CD14-positive monocyte (primary cell): Measurements from ENCODE around the gene KLK3. TPM values are rescaled to one million over a fixed set of nuclear protein-coding genes. Genes with fewer than 3 reads are reported as not detected.

Experiments
- DNase-seq, 3 donors: peaks; one replicate each; pipeline ENCODE4 v3.0.0-alpha.2; 2011 to 2022
- H2AFZ ChIP-seq: 2 replicates; pipeline ENCODE4 v1.6.0; 2012; ENCODE audit warnings: mild to moderate bottlenecking, low read depth, low read length, inconsistent platforms; ENCODE audit not compliant: insufficient read depth, poor library complexity, severe bottlenecking
- H3K27ac ChIP-seq, 2 donors: 1 replicate in 1 of 2; 2 replicates in 1 of 2; pipeline ENCODE4 v1.5.1; 2012 to 2013; ENCODE audit warnings: low read length in 2 of 2, control low read depth in 1 of 2, inconsistent platforms in 1 of 2, low read depth in 1 of 2, mild to moderate bottlenecking in 1 of 2
- H3K27me3 ChIP-seq, 2 donors: one replicate each; pipeline versions ENCODE4 v1.6.0 to v1.6.1; 2011 to 2013; ENCODE audit warnings: low read length in 2 of 2; ENCODE audit not compliant: control insufficient read depth in 2 of 2, insufficient read depth in 2 of 2
- H3K36me3 ChIP-seq, 2 donors: replicated peaks in 1 of 2; 1 replicate in 1 of 2; 2 replicates in 1 of 2; pipeline versions ENCODE4 v1.5.1 to v1.6.1; 2012 to 2013; ENCODE audit warnings: low read length in 2 of 2, control low read depth in 1 of 2, inconsistent platforms in 1 of 2, mild to moderate bottlenecking in 1 of 2; ENCODE audit not compliant: insufficient read depth in 2 of 2, control insufficient read depth in 1 of 2
- H3K4me1 ChIP-seq, 2 donors: 1 replicate in 1 of 2; 2 replicates in 1 of 2; pipeline versions ENCODE4 v1.5.1 to v1.6.1; 2012 to 2013; ENCODE audit warnings: low read length in 2 of 2, control low read depth in 1 of 2, inconsistent platforms in 1 of 2, mild to moderate bottlenecking in 1 of 2, moderate library complexity in 1 of 2; ENCODE audit not compliant: insufficient read depth in 2 of 2, control insufficient read depth in 1 of 2
- H3K4me2 ChIP-seq: replicated peaks from 2 replicates; pipeline ENCODE3; 2012; ENCODE audit warnings: low read length, moderate library complexity, mild to moderate bottlenecking; ENCODE audit not compliant: poor library complexity, severe bottlenecking; ENCODE audit errors: extremely low read depth
- H3K4me3 ChIP-seq, 3 experiments: fragments of 200-600 bp in 1 of 3; sonication (generic) in 1 of 3; replicated peaks in 1 of 3; 1 replicate in 2 of 3; 2 replicates in 1 of 3; pipeline ENCODE4 v1.5.1; 2011 to 2013; ENCODE audit warnings: low read length in 3 of 3, mild to moderate bottlenecking in 3 of 3, control low read depth in 2 of 3, low read depth in 2 of 3, inconsistent platforms in 1 of 3, moderate library complexity in 1 of 3
- H3K79me2 ChIP-seq: 2 replicates; pipeline ENCODE4 v1.6.0; 2012; ENCODE audit warnings: mild to moderate bottlenecking, control low read depth, inconsistent platforms, low read length, moderate library complexity; ENCODE audit not compliant: insufficient read depth
- H3K9ac ChIP-seq: 2 replicates; pipeline ENCODE4 v1.6.0; 2017; ENCODE audit warnings: low read length, mild to moderate bottlenecking; ENCODE audit not compliant: insufficient read depth, poor library complexity, severe bottlenecking
- H3K9me3 ChIP-seq, 2 donors: replicated peaks in 1 of 2; 1 replicate in 1 of 2; 2 replicates in 1 of 2; pipeline versions ENCODE4 v1.5.1 to v1.6.1; 2012 to 2013; ENCODE audit warnings: low read length in 2 of 2, control low read depth in 1 of 2; ENCODE audit not compliant: control insufficient read depth in 1 of 2, insufficient read depth in 1 of 2
- H4K20me1 ChIP-seq: 2 replicates; pipeline ENCODE4 v1.6.0; 2012; ENCODE audit warnings: mild to moderate bottlenecking, low read length, control low read depth, moderate library complexity; ENCODE audit not compliant: insufficient read depth
- H3K27ac Mint-ChIP-seq, 7 donors: one replicate each; pipeline ENCODE4 v1.8.0; 2020; ENCODE audit warnings: mild to moderate bottlenecking in 7 of 7, mixed read lengths in 7 of 7, moderate library complexity in 6 of 7, inconsistent platforms in 2 of 7
- H3K27me3 Mint-ChIP-seq, 3 donors: one replicate each; pipeline ENCODE4 v1.8.0; 2021 to 2022; ENCODE audit warnings: low read depth in 3 of 3, mild to moderate bottlenecking in 3 of 3, mixed read lengths in 3 of 3, moderate library complexity in 3 of 3, inconsistent platforms in 1 of 3
- H3K36me3 Mint-ChIP-seq, 2 donors: one replicate each; pipeline ENCODE4 v1.8.0; 2020; ENCODE audit warnings: mixed read lengths in 2 of 2, inconsistent platforms in 1 of 2, mild to moderate bottlenecking in 1 of 2
- H3K4me1 Mint-ChIP-seq: one replicate; pipeline ENCODE4 v1.8.0; 2020; ENCODE audit warnings: mild to moderate bottlenecking, mixed read lengths
- H3K4me3 Mint-ChIP-seq, 2 donors: one replicate each; pipeline ENCODE4 v1.8.0; 2020; ENCODE audit warnings: mild to moderate bottlenecking in 2 of 2, mixed read lengths in 2 of 2, moderate library complexity in 1 of 2
- H3K9me3 Mint-ChIP-seq, 7 donors: one replicate each; pipeline ENCODE4 v1.8.0; 2020 to 2022; ENCODE audit warnings: mixed read lengths in 7 of 7, mild to moderate bottlenecking in 6 of 7, moderate library complexity in 6 of 7, inconsistent platforms in 2 of 7
- CTCF ChIP-seq: fragments of 200-600 bp; IDR thresholded peaks from one replicate; pipeline ENCODE4 v1.8.0; 2022; ENCODE audit warnings: antibody characterized with exemption, mild to moderate bottlenecking
- WGBS: methylation state at CpG from one replicate; pipeline ENCODE4 v1.1.5; 2013; ENCODE audit warnings: missing lambda C conversion rate; ENCODE audit not compliant: insufficient coverage; 5-methylcytosine and 5-hydroxymethylcytosine counted together
- intact Hi-C, 2 donors: fragments of 100-400 bp; cut with micrococcal nuclease; formaldehyde crosslinking; loops; one replicate each; pipeline versions ENCODE4 v1.15.0 to v1.15.1; 2023
- polyA plus RNA-seq, 3 donors: library from polyadenylated mRNA; depleted of rRNA in 1 of 3; unstranded in 2 of 3; stranded (reverse) in 1 of 3; fragments of 300-500 nt in 2 of 3; fragments of >200 nt in 1 of 3; fragmentation: Illumina TruSeq in 2 of 3; gene quantifications; 1 replicate in 2 of 3; 2 replicates in 1 of 3; pipeline ENCODE4 v1.2.3, GENCODE V29; 2012 to 2021

KLK3 gene
- polyA plus RNA-seq, 3 donors = not detected

- Histone ChIP-seq H3K4me1 (no peaks in the 10 kb centered on the region), H3K27me3 (no peaks in the 10 kb centered on the region), H3K4me2 (no peak overlapping the region), H3K27ac (no peak overlapping the region), H2AFZ (no peak overlapping the region), H4K20me1 (no peaks in the 10 kb centered on the region), H3K79me2 (no peaks in the 10 kb centered on the region), H3K9me3 (no peaks in the 10 kb centered on the region), H3K4me3 (no peak overlapping the region), H3K36me3 (no peaks in the 10 kb centered on the region), H3K9ac (no peak overlapping the region)
- H3K27ac Mint-ChIP-seq = no peak overlapping the region
- H3K36me3 Mint-ChIP-seq = no peaks in the 10 kb centered on the region
- intact Hi-C loops = no loop called here
- no peak overlapping the region for H3K4me3 Mint-ChIP-seq
- H3K27me3 Mint-ChIP-seq = peaks cover 16 to 36% (median 17%) of the 10 kb centered on the region in 3 donors
- peaks cover 4 to 12% (median 6%) of the 10 kb centered on the region in 7 donors for H3K9me3 Mint-ChIP-seq
- H3K4me1 Mint-ChIP-seq = no peaks in the 10 kb centered on the region
- TF ChIP-seq CTCF = no peak
- DNase-seq = no peak
- WGBS = no CpG with 5 or more reads among the region's 2 CpGs
Observed at GRCh38 chr19:50843205-50843604, 11.5 kb upstream of the KLK3 start.

- intact Hi-C loops = no loop called here
- H3K4me1 Mint-ChIP-seq = no peaks in the 10 kb centered on the region
- no peak overlapping the region for H3K4me2 ChIP-seq
Observed at GRCh38 chr19:50843701-50844221, 11.0 kb upstream of the KLK3 start.

More at GRCh38 chr19:50843701-50844221, 11.0 kb upstream of the KLK3 start:
- no peaks in the 10 kb centered on the region for H3K36me3 ChIP-seq
- Mint-ChIP-seq H3K4me3 (no peak overlapping the region), H3K9me3 (peaks cover 4 to 12% (median 6%) of the 10 kb centered on the region in 7 donors), H3K27me3 (peaks cover 13 to 36% (median 16%) of the 10 kb centered on the region in 3 donors), H3K27ac (no peak overlapping the region), H3K36me3 (no peaks in the 10 kb centered on the region)
- no peaks in the 10 kb centered on the region for H4K20me1 ChIP-seq
- H3K9me3 ChIP-seq = no peaks in the 10 kb centered on the region
- H3K27ac ChIP-seq = no peak overlapping the region
- WGBS = 89% methylated on average over 7 of the region's 7 CpGs
- no peak for TF ChIP-seq CTCF
- H3K79me2 ChIP-seq = no peaks in the 10 kb centered on the region
- no peak overlapping the region for H2AFZ ChIP-seq
- DNase-seq = no peak
- H3K4me3 ChIP-seq = no peak overlapping the region
- no peak overlapping the region for H3K9ac ChIP-seq
- H3K4me1 ChIP-seq = no peaks in the 10 kb centered on the region
- H3K27me3 ChIP-seq = no peaks in the 10 kb centered on the region
